Transverse colon (tissue), 4 donors: ENCODE measurements around the gene LRRC8D.

Experiments used
- CTCF ChIP-seq, 5 experiments: fragments of 200-600 bp in 3 of 5; fragments of 450-650 bp in 2 of 5; sonication (generic) in 3 of 5; IDR thresholded peaks; 1 replicate in 2 of 5; 2 replicates in 3 of 5; pipeline ENCODE4 v1.5.1; 2016 to 2017; ENCODE audit warnings: antibody characterized with exemption in 5 of 5, inconsistent platforms in 3 of 5, mild to moderate bottlenecking in 2 of 5, moderate library complexity in 1 of 5
- POLR2A ChIP-seq: fragments of 450-650 bp; IDR thresholded peaks from one replicate; pipeline ENCODE4 v1.6.1; 2016; ENCODE audit warnings: antibody characterized with exemption, mild to moderate bottlenecking, moderate library complexity
- POLR2AphosphoS5 ChIP-seq, 3 donors: sonication (generic); formaldehyde crosslinking; IDR thresholded peaks; one replicate each; pipeline ENCODE4 v1.6.1; 2016; ENCODE audit warnings: antibody characterized with exemption in 3 of 3

GRCh38 chr1:89872567-89872966, 51.7 kb downstream of the LRRC8D start:
- TF ChIP-seq CTCF (IDR thresholded peaks at IDR 0.05) (no peak), POLR2AphosphoS5 (IDR thresholded peaks at IDR 0.05) (no peak), POLR2A (no peak)
